Stimulated activated CD4-positive, alpha-beta T cell treated with anti-CD3 and anti-CD28 coated beads, TNF-alpha, amount 100 ng/mL, for 24 hours (primary cell): ENCODE measurements around the gene DEDD2.
A peak's percentile ranks its signal among the peaks of the same experiment; 100 is the strongest.

ENCODE experiments used
- DNase-seq, 3 experiments: peaks; one replicate each; pipeline ENCODE4 v3.0.0-alpha.2; 2020; ENCODE audit warnings: low read depth in 3 of 3

Gene DEDD2

DNA sequence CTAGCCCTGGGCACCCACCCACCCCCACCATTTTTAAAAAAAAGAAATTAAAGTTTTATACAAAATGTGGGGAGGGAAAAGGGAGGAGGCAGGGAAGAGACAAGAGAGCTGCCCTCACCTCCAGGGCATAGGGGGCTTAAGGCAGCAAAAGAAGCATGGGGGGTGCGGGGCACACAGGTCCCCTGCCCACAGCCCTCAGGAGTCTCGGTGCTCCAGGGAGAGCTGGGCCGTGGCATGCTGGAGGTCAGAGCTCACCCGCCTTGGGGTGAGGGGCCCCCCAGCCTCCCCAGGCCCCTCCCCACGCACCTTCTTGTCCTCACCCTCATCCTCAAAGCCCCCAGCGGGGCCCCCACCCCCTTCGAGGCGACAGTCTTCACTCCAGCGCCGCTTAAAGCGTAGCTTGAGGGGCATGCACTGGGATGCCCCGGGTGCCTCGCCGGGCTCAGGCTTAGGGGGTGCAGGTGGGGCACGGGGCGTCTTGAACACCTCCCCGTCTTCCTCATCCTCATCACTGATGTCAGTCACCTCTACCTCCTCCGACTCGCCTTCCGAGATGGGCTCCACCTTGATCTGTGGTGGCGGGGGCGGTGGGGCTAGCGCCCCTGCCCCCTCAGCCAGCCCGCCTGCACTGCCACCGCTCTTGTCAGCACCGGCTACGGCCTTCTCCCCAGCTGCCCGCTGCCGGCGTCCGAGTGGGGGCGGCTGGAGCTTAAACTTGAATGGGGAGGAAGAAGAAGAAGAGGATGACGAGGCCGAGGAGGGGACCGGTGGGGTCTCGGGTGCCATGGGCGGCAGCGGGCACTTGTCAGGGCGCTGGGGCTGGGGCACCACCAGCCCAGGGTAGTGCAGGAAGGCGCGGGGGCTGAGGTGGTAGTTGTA is 31.0 kb upstream of the DEDD2 start:
- DNase-seq, result no peak

DNA sequence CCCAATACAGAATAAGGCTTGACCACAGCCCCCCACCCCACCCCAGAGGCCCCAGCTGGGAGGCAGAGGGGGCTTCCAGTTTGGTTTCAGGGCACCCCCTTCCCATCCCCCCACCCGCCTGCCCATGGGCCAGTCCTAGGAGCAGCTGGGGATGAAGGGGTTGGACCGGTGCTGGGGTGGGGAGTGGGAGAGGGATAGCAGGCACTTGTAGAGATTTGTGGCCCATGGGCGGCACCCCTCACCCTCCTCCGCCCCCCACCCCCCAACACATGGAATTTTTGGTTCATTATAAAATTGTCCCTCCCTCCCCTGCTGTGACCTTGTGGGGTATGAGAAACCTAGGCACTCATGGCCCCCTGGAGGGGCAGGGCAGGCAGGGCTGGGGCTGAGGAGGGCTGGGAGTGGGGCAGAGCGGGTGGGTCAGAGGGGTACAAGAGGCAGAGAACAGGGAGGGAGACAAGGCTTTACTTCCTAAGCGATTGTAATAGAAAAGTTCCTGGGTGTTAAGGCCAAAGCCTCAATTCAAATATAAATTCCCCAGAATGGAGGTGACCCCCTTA is 30.2 kb upstream of the DEDD2 start:
- no peak for DNase-seq

DNA sequence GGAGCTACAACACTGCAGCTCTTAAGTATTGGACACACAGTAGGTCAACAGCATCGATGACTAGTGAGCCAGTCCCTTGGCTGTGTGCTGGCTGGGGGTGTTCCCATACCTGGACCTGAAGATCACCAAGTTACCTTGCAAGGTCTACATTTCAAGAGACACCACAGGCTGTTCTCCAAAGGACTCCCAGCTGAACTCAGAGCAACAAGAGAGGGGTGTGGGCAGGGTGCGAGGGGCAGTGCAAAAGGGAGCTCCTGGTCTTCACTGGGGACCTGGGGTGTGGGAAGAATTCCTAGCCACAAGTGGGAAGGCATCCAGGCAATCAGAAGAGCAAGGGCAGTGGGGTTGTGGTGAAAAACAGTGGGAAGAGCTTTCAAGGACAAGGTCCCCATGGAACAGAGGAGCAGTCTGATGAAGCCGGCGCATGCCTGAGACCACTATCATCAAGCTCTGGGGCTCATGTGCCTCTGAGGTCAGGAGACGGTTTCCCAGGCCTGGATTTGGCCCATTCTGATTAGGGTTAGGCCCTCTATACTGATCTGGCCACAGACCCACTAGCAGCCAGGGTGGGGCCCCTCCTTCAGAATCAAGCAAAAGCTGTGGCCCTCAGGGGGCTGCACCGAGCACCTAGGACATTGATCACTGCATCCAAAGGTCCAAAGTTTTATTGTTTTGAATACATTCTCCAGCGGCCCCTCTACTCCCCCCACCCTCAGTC is 29.6 kb upstream of the DEDD2 start:
- no peak for DNase-seq

DNA sequence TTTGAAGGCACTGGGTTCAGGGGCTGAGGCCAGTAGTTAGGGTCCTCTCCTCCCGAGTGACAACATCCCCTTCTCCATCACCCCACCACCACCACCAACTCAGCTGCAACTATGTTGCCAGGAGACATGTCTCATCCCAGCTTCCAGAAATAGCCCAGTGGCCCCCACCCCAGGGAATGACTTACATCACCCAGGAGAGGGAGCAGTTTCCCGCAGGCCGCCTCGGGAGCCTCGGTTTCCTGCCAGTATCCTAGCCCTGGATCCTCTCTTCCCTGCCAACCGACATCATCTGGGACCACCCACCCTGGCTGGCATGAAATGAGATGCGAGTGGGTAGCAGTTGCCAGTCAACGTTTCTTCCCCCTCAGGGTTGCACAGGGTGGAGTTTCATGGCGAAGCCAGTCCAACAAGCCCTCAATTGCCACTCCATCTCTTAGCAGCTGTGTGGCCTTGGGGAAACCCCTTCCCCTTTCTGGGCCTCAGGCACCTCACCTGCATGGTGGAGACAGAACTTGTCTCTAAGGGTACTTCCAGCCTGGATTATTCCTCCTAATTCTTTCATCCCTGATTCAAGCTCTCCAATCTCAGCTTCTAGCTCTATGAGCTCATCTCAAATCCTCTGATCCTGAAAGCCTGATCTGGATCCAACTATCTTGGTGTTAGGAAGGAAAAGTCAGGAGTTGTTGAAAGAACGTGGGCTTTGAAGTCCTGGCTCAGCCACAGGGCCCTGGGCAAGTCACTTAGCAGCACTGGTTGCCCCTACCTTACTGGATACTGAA is 28.9 kb upstream of the DEDD2 start:
- no peak for DNase-seq

DNA sequence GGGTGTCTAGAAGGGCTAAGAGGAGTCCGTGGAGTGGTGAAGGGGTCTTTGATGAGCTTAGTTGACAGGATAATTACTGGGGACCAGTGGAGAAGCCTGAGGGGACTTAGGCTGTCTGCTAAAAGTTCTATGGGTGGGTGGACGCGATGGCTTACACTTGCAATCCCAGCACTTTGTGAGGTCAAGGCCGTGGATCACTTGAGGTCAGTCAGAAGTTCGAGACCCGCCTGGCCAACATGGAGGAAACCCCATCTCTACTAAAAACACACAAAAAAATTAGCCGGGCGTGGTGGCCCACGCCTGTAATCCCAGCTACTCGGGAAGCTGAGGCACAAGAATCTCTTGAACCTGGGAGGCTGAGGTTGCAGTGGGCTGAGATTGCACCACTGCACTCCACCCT is 27.8 kb upstream of the DEDD2 start:
- no peak for DNase-seq

DNA sequence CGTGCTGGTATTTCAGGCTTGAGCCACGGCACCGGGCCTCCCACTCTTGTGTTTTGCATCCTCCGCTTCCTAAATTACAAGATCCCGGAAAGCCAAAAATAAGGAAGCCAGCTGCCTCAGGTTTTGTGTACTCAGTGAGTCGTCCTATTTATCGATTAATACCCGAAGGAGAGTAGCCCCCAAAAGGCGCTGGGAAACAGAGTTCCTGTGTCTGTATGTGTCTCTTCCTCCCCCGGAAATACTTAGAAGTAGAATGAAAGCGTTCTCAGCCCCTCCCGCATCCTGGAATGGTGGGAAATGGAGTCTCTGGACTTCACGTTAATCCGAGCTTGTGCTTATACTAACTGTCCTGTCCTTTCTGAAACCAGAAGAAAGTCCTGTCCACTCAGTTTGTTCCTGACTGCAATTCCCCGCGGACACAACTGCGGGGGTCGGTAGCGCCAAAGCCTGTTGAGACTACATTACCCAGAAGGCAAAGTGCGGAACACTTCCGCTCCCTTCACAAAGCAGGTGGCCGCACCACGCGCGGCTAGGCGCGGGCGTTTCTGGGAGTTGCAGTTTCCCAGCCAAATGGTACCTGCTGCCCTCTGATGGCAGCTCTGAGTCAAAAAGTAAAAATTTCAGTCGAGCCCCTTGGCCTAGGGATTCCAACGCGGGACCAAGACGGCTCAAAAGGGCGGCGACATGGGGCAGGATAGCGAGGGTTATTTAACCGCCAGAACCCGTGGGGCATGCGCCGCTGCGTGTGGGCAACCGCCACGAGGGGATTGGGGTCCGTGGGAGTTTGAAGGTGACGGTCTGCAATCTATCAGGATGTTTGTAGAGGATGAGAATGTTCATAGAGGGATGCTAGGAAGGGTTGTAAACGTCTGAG is 27.1 kb upstream of the DEDD2 start:
- DNase-seq, result peak; percentile 82 to 91 (median 87)

DNA sequence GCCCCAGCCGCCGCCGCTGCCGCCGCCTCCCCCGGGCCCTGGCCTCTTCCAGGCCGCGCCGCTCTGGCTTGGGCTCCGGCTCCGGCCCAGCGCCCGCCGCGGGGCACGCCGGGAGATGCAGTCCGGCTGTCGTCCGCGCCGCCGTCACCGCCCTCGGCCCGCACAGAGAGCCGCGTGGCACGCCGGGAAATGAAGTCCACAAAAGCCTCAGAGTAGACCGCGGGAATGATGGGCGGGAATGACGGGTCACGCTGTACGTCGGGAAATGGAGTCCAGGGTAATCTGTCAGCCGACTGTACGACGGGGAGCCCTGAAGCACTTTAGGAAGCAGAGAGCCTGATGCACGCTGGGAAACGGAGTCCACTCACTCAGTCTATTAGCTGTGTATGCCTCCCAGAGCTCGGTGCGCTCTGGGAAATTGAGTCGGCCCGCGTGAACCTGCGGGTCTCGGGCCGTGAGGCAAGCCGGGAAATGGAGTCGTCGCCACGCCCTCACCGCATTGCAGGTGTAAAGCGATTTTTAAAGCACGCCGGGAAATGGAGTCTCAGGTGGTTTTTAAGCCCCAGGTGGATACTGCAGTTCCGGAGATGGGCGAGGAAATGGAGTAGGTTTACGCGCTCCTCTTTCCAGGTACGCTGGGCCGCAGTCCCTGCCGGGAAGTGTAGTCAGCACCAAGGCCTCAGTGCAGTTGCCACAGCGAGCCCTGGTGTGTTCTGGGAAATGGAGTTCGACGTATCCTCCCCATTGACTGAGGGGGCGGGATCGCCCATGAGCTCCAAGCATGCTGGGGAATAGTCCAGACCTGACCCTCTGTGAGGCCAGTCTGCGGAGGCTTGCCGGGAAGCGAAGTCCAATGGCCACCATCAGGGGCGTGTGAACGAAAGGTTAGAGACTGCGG is 25.3 kb upstream of the DEDD2 start, which contains the start of gene GSK3A:
TSS of gene GSK3A (minus strand) at position 91 of the 898 bp plus-strand sequence. CDS start 137 bp downstream, outside the sequence.
- DNase-seq, result peak; percentile 90 to 95 (median 92)

DNA sequence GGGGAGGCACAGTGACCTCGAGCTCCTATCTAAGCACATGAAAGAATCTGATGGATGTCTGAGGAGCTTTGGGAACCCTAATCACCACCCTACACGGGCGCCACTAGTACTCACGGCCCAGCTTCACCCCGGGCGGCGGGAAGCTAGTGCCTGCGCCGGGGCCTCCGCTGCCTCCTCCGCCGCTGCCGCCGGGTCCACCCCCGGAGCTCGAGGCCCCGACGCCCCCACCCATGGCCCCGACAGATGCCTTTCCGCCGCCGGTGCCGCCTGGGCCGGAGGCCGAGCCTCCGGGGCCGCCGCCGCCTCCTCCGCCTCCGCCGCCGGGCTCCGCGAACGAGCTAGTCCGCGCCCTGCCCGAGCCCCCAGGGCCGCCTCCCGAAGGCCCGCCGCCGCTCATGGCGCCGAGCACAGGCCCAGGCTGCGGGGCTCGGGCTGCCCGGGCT is 24.6 kb upstream of the DEDD2 start:
- DNase-seq, result no peak

DNA sequence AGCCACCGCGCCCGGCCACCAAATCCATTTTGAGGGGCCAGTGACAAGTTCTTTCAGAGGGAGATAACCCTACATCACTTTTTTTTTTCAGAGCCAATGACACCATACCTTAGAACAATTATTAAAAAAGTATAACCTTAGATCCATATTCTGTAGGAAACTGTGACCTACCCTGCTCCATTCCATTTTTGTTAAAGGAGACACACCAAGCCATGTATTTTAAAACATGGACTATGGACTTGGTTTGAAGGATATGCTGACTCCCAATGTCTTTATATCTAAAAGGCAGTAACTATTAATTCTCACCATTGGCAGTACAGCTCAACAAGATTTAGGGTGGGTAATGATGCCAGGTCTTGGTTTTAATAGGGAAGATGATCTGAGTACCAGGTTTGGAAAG is 23.8 kb upstream of the DEDD2 start:
- no peak for DNase-seq

DNA sequence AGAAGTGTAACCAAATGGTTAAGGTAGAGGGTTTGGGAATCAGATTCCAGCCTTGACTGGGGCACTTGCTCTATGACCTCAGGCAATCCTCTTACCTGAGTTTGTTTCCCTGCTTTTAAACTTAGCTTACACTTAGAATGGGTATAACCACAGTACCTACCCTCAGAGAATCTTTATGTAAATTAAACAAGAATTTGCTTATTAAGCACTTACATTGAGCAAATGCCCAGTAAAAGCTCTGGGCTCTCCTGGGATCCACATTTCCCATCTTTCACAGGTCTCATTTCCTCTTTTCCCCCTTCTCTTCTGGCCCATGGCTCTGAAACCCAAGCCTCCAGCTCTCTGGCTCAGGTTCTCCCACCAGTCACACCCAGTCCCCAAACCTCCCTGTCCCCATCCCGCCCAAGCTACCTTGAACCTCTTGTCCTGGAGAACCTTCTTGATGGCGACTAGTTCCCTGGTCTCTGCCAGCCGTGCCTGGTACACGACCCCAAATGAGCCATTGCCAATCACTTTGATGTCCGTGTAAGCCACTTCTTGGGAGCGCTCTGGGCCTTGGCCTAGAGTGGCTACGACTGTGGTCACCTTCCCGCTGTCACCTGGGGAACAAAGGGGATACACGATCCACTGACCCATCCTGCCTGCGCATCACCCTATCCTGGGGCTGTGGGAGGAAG is 22.2 kb upstream of the DEDD2 start:
- no peak for DNase-seq

DNA sequence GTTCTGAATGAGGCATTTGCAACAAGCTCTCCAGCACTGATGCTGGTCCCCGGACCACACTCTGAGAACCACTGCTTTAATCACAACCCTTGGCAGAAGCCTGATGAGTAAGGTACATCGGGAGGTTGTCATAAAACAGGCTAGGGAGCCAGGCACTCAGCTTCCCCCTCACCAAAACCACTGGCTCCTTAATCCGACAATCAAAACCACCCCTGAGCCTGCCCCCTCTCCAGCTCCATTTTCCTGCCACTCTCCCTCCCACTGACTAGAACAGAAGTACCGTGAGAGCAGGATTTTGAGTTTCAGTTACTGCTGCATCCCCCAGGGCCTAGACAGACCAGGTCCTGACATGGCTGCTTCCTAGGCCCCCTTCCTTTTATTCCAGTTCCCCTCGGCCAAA is 17.7 kb upstream of the DEDD2 start:
- no peak for DNase-seq

DNA sequence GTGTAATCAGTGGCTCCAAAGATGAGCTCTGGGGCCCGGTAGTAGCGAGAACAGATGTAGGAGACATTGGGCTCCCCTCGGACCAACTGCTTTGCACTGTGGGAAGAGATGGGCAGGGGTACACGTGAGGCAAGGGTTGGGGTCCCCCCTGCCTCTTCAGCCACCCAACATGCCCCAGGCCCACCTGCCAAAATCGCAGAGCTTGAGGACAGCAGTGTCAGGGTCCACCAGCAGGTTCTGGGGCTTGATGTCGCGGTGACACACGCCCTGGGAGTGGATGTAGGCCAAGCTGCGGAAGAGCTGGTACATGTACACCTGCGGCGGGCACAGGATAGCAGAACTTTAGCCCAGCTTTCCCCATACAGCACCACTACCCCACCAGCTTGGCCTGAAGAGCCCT is 16.9 kb upstream of the DEDD2 start:
- DNase-seq, result no peak

DNA sequence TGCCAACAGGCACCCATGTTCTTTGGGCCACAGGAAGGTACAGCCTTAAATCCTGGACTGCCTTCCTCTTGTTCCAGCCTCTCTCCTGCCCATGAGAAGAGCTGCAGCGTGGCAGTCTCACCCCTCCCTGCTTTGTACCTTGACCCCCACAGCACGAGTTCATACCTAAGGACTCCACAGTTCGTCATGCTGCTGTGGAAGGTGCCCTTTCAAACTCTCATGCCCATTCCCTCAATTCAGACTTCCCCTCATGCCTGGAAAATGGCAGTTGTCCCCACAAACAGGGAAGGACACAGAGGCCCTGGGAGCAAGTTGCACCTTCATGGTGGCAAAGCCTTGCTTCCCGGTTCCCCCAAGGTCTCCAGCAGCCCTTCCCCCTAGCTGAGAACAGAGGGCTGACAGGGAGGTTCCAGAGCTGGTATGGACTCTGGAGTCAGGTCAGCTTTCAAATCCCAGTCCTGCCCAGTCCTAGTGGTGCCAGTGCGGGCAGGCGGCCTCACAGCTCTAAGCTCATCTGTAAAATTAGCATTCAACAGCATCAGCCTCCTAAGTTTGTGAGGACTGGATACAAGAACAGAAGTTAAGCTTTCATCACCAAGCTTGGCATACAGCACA is 16.3 kb upstream of the DEDD2 start:
- no peak for DNase-seq

DNA sequence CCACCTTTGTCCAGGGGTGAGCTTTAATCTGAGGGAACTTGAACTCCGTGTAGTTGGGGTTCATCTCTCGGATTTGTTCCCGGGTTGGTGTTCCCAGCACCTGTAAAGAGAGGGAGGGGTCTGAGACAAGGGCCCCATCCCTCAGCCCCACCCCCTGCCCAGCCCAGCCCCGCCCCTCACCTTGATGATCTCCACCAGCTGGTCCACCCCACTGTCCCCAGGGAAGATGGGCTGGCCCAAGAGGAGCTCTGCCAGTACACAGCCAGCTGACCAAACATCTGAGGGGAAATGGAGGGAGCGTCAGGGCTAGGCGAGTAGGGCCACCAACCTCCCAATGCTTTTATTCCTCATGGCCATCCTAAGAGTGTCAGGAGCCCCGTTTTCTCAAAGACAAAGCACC is 15.6 kb upstream of the DEDD2 start:
- no peak for DNase-seq

DNA sequence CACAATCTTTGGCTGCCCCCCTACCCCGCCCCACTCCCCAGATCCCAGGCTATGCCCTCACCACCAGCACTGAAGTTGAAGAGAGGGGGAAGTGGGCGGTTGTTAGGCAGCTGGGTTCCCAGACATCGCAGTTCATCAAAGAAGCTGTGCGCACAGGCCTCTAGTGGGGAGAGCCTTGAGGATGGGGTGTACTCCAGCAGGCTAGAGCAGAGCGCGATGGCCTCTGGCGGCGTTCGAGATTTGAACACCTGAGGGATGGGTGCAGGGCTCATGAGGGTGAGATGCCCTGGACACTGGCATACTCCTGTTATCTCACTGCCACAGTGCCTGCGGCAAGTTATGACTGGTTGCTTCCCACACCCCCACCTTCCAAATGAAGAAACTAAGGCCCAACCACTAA is 15.0 kb upstream of the DEDD2 start:
- no peak for DNase-seq

DNA sequence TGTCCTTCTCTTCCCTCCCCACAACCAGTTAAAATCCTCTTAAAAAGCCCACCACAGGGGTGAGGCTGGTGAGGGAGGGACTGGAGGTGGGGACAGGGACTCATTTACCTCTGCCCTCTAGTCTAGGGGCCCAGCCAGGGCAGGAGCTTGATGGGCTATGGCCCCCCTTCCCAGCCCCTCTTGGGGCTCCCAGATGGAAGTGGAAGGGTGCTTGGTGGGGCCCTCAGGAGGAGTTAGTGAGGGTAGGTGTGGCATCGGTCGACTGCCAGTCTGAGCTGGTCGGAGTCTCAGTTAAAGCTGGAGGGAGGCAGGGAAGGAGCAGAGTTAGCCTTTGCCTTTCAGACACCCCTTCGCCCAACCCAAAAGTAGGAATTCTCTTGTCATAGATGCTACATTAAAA is 13.1 kb upstream of the DEDD2 start:
- no peak for DNase-seq

DNA sequence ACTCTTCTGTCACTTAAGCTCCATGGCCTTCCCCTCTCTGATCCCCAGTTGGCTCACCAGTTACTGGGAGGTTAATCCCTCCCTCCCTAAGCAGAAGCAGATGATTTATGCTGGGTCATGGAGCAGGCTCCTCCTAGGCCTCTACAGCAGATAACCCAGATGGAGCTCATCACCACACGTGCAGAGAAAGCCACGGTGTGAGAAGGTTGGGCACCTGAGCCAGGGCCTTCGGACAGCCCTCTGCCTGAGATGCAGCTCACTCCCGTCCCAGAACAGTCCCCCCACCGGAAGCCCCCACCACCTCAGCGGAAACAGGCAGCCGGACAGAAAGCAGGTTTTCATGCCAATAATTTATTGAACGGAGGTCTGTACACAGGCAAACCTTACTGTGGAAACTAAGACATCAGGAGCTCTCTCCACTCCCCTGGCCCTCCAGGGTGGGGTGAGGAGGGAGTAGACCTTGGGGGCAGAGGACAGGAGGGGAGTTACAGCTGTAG is 12.4 kb upstream of the DEDD2 start:
- no peak for DNase-seq

DNA sequence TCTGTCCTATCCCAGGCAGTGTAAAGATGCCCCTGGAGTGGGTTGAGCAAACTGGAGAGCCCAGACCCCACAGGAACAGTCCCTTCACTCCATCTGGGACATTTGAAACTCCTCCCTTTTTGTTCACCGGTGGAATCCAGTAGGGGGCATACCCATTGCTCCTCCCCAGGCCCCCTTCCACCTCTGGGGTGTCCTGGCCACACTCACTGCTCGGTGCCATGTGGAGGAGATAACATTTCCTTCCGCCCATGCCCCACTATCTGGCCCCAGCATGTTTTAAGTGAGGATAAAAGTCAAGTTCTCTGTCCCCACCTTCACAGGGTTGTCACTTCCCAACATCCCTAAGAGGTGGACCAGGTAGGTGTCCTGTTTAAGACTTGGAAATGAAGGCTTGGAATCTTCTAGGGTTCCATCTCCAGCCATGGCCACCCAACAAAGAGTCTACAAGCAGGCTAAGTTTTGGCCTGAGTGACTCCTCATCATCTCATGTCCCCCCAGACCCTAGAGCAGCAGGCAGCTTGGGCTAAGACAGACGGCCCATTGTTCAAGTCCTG is 11.9 kb upstream of the DEDD2 start:
- no peak for DNase-seq
